Measurements from ENCODE around the gene DNAJC9. TPM values are rescaled to one million over a fixed set of nuclear protein-coding genes. Genes with fewer than 3 reads are reported as not detected.

The DNAJC9 gene
- total RNA-seq, 2 experiments from 2014 or later: 63.0 to 83.3 TPM

GRCh38 chr10:73210395-73211105 lies 36.5 kb downstream of the DNAJC9 start:
- H3K4me1 ChIP-seq (ENCODE audit: insufficient read depth, low read length, poor library complexity, severe bottlenecking): no peaks in the 10 kb centered on the region
- no TSS peak for BruUV-seq (replicated peaks)
- H3K4me2 ChIP-seq (ENCODE audit: low read length): no peak overlapping the region
- no peak overlapping the region for H3K4me3 ChIP-seq (ENCODE audit: low read depth, low read length, poor library complexity, severe bottlenecking)
- intact Hi-C loops (cut with micrococcal nuclease; ENCODE audit: unreplicated experiment): no loop called here
- DNase-seq (ENCODE audit: low spot score): no peak
- H3K36me3 ChIP-seq (ENCODE audit: insufficient read depth, low read length): no peaks in the 10 kb centered on the region
- no peak overlapping the region for H2AFZ ChIP-seq (ENCODE audit: low read length)
- ChIA-PET POLR2A (no interaction called here), CTCF (ENCODE audit: unreplicated experiment) (no interaction called here)
- H3K79me2 ChIP-seq (ENCODE audit: insufficient read depth, low read depth, low read length): no peaks in the 10 kb centered on the region
- no peaks in the 10 kb centered on the region for H4K20me1 ChIP-seq (ENCODE audit: insufficient read depth, low read length)
- no peak overlapping the region for H3K27ac ChIP-seq (ENCODE audit: low read depth, low read length, poor library complexity, severe bottlenecking)
- H3K9me2 ChIP-seq (ENCODE audit: insufficient read depth, low read length): no peaks in the 10 kb centered on the region
- TF ChIP-seq EZH2phosphoT487 (IDR thresholded peaks at IDR 0.05; ENCODE audit: borderline replicate concordance, low read depth, low read length): no peak
- TF ChIP-seq CTCF (conservative IDR thresholded peaks at IDR 0.05; ENCODE audit: low read length): no peak
- H3K9me3 ChIP-seq (ENCODE audit: low read length): no peaks in the 10 kb centered on the region

- no peak overlapping the region for H3K27ac ChIP-seq (ENCODE audit: low read depth, low read length, poor library complexity, severe bottlenecking)
- POLR2A ChIA-PET: interaction anchor here (0.6 kb wide), 1 partner anchor 66 kb away, joined by 3 read pairs; no protein-coding TSS in a partner anchor
- no TSS peak for BruUV-seq (replicated peaks)
Observed at GRCh38 chr10:73209705-73210104, 37.4 kb downstream of the DNAJC9 start.

More at GRCh38 chr10:73209705-73210104, 37.4 kb downstream of the DNAJC9 start:
- intact Hi-C loops (cut with micrococcal nuclease; ENCODE audit: unreplicated experiment): no loop called here
- H3K4me1 ChIP-seq (ENCODE audit: insufficient read depth, low read length, poor library complexity, severe bottlenecking): no peaks in the 10 kb centered on the region
- no peaks in the 10 kb centered on the region for H3K79me2 ChIP-seq (ENCODE audit: insufficient read depth, low read depth, low read length)
- H3K4me3 ChIP-seq (ENCODE audit: low read depth, low read length, poor library complexity, severe bottlenecking): no peak overlapping the region
- no peak for DNase-seq (ENCODE audit: low spot score)
- no peak overlapping the region for H3K4me2 ChIP-seq (ENCODE audit: low read length)
- H3K9me2 ChIP-seq (ENCODE audit: insufficient read depth, low read length): no peaks in the 10 kb centered on the region
- no peak overlapping the region for H2AFZ ChIP-seq (ENCODE audit: low read length)
- CTCF ChIA-PET (ENCODE audit: unreplicated experiment): no interaction called here
- no peak for TF ChIP-seq EZH2phosphoT487 (IDR thresholded peaks at IDR 0.05; ENCODE audit: borderline replicate concordance, low read depth, low read length)
- no peak for TF ChIP-seq CTCF (conservative IDR thresholded peaks at IDR 0.05; ENCODE audit: low read length)
- no peaks in the 10 kb centered on the region for H3K9me3 ChIP-seq (ENCODE audit: low read length)
- no peaks in the 10 kb centered on the region for H3K36me3 ChIP-seq (ENCODE audit: insufficient read depth, low read length)
- no peaks in the 10 kb centered on the region for H4K20me1 ChIP-seq (ENCODE audit: insufficient read depth, low read length)

Measured in OCI-LY7 (cell line).